B cell (primary cell): ENCODE results near the gene RTF2. TPM values are rescaled to one million over a fixed set of nuclear protein-coding genes. Genes with fewer than 3 reads are reported as not detected.
A peak's percentile ranks its signal among the peaks of the same experiment; 100 is the strongest.

Experiments
- ATAC-seq: fragments of 200-7000 bp; cut with Tn5 transposase; one replicate; pipeline ENCODE4 v1.10.0; 2021; ENCODE audit warnings: low read depth, mild to moderate bottlenecking, moderate number of reproducible peaks, moderate library complexity
- CTCF ChIA-PET: fragments of 350-600 bp; sonication (Branson Sonifier 250); formaldehyde crosslinking; loops from one replicate; lab custom pipeline; 2021; ENCODE audit warnings: antibody characterized with exemption, inconsistent platforms; lab: Charles Lee
- POLR2A ChIA-PET: fragments of 350-600 bp; sonication (Branson Sonifier 250); formaldehyde crosslinking; loops from one replicate; lab custom pipeline; 2021; ENCODE audit warnings: antibody characterized with exemption; lab: Charles Lee
- DNase-seq: peaks from one replicate; pipeline ENCODE4 v3.0.0; 2013
- H2AFZ ChIP-seq: 2 replicates; pipeline ENCODE4 v1.6.1; 2012; ENCODE audit warnings: mild to moderate bottlenecking, low read depth, low read length; ENCODE audit not compliant: insufficient read depth, poor library complexity, severe bottlenecking
- H3K27ac ChIP-seq, 2 donors: 1 replicate in 1 of 2; 2 replicates in 1 of 2; pipeline ENCODE4 v1.5.1; 2012 to 2013; ENCODE audit warnings: low read length in 2 of 2, mild to moderate bottlenecking in 2 of 2, moderate library complexity in 1 of 2
- H3K27me3 ChIP-seq, 4 experiments: fragments of 200-600 bp in 1 of 4; sonication (generic) in 1 of 4; replicated peaks in 1 of 4; 1 replicate in 2 of 4; 2 replicates in 2 of 4; pipeline versions ENCODE4 v1.6.1 to v1.7.0; 2013 to 2016; ENCODE audit warnings: low read length in 3 of 4, mild to moderate bottlenecking in 2 of 4, mixed read lengths in 1 of 4, moderate library complexity in 1 of 4; ENCODE audit not compliant: insufficient read depth in 4 of 4, control insufficient read depth in 3 of 4; ENCODE audit errors: control extremely low read depth in 1 of 4
- H3K36me3 ChIP-seq, 2 experiments: replicated peaks in 1 of 2; 1 replicate in 1 of 2; 2 replicates in 1 of 2; pipeline versions ENCODE4 v1.6.1 to v1.7.1; 2013; ENCODE audit warnings: low read length in 1 of 2; ENCODE audit not compliant: insufficient read depth in 2 of 2, control insufficient read depth in 1 of 2; ENCODE audit errors: control extremely low read depth in 1 of 2, extremely low read depth in 1 of 2
- H3K4me1 ChIP-seq, 2 donors: fragments of 200-600 bp in 1 of 2; sonication (generic) in 1 of 2; 1 replicate in 1 of 2; 2 replicates in 1 of 2; pipeline versions ENCODE4 v1.5.1 to v1.6.1; 2013 to 2017; ENCODE audit warnings: low read length in 2 of 2; ENCODE audit not compliant: control insufficient read depth in 2 of 2, insufficient read depth in 2 of 2
- H3K4me2 ChIP-seq: replicated peaks from 2 replicates; pipeline ENCODE3; 2012; ENCODE audit warnings: mild to moderate bottlenecking, low read depth, low read length; ENCODE audit not compliant: poor library complexity, severe bottlenecking
- H3K4me3 ChIP-seq, 5 experiments: fragments of 200-600 bp in 1 of 5; sonication (generic) in 1 of 5; 1 replicate in 3 of 5; 2 replicates in 2 of 5; pipeline versions ENCODE4 v1.5.1 to v1.7.0; 2011 to 2016; ENCODE audit warnings: low read length in 4 of 5, mild to moderate bottlenecking in 4 of 5, low read depth in 2 of 5, control low read depth in 1 of 5, moderate library complexity in 1 of 5; ENCODE audit not compliant: insufficient read depth in 1 of 5; ENCODE audit errors: control extremely low read depth in 1 of 5, extremely low read depth in 1 of 5
- H3K79me2 ChIP-seq: fragments of 200-600 bp; sonication (generic); one replicate; pipeline ENCODE4 v1.6.0; 2016; ENCODE audit warnings: low read length; ENCODE audit not compliant: control insufficient read depth, insufficient read depth
- H3K9ac ChIP-seq: fragments of 200-600 bp; sonication (generic); 2 replicates; pipeline ENCODE4 v1.6.1; 2017; ENCODE audit warnings: mild to moderate bottlenecking, low read length, moderate library complexity
- H3K9me3 ChIP-seq, 3 donors: one replicate each; pipeline versions ENCODE4 v1.6.1 to v1.7.1; 2013; ENCODE audit warnings: low read length in 2 of 3; ENCODE audit not compliant: control insufficient read depth in 2 of 3, insufficient read depth in 1 of 3; ENCODE audit errors: control extremely low read depth in 1 of 3
- H4K20me1 ChIP-seq: 2 replicates; pipeline ENCODE4 v1.6.0; 2012; ENCODE audit warnings: mild to moderate bottlenecking, low read length; ENCODE audit not compliant: insufficient read depth, control insufficient read depth, poor library complexity, severe bottlenecking
- H3K27ac Mint-ChIP-seq: one replicate; pipeline ENCODE4 v1.8.0; 2021; ENCODE audit warnings: mixed read lengths
- H3K27me3 Mint-ChIP-seq: one replicate; pipeline ENCODE4 v1.8.0; 2021; ENCODE audit warnings: mixed read lengths
- H3K4me1 Mint-ChIP-seq: one replicate; pipeline ENCODE4 v1.8.0; 2021; ENCODE audit warnings: mixed read lengths
- H3K4me3 Mint-ChIP-seq: one replicate; pipeline ENCODE4 v1.8.0; 2021; ENCODE audit warnings: mixed read lengths
- H3K9me3 Mint-ChIP-seq: one replicate; pipeline ENCODE4 v1.8.0; 2022; ENCODE audit warnings: mixed read lengths; ENCODE audit not compliant: insufficient read depth
- CTCF ChIP-seq: fragments of 200-600 bp; IDR thresholded peaks from one replicate; pipeline ENCODE4 v1.8.0; 2022; ENCODE audit warnings: antibody characterized with exemption, mild to moderate bottlenecking
- EZH2 ChIP-seq: IDR thresholded peaks from 2 replicates; pipeline ENCODE4 v1.6.1; 2012; ENCODE audit warnings: borderline replicate concordance, low read depth, mild to moderate bottlenecking, moderate library complexity, low read length; ENCODE audit not compliant: insufficient read depth, poor library complexity, severe bottlenecking
- WGBS: methylation state at CpG from one replicate; pipeline ENCODE4 v1.1.5; 2013; ENCODE audit warnings: missing lambda C conversion rate; ENCODE audit not compliant: insufficient coverage; 5-methylcytosine and 5-hydroxymethylcytosine counted together
- intact Hi-C: fragments of 100-400 bp; cut with micrococcal nuclease; formaldehyde crosslinking; loops from one replicate; pipeline ENCODE4 v1.10.0; 2022
- polyA plus RNA-seq: library from polyadenylated mRNA; depleted of rRNA; stranded (reverse); fragments of >200 nt; gene quantifications from 2 replicates; pipeline ENCODE4 v1.2.3, GENCODE V29; 2012
- total RNA-seq, 2 donors: library from RNA; stranded (reverse); fragments of 120-200 nt in 1 of 2; gene quantifications; 1 replicate in 1 of 2; 2 replicates in 1 of 2; pipeline versions ENCODE4 v1.2.3 to v1.2.4, GENCODE V29; 2013 to 2022

RTF2 gene
- total and polyA plus RNA-seq, 2 donors (not counting 1 experiment from before 2014, with no cell fraction given): 34.6 to 78.4 TPM

- intact Hi-C loops: no loop called here
- CTCF ChIA-PET: no interaction called here
- Histone ChIP-seq H3K4me1 (peaks cover 0 to 6% of the 10 kb centered on the region in 2 donors), H3K9me3 (no peaks in the 10 kb centered on the region), H3K79me2 (no peaks in the 10 kb centered on the region), H3K4me2 (no peak overlapping the region), H4K20me1 (no peaks in the 10 kb centered on the region), H2AFZ (no peak overlapping the region), H3K27me3 (no peaks in the 10 kb centered on the region), H3K36me3 (no peaks in the 10 kb centered on the region), H3K27ac (no peak overlapping the region), H3K9ac (no peak overlapping the region), H3K4me3 (no peak overlapping the region)
- no peak for ATAC-seq
- TF ChIP-seq EZH2: no peak
- TF ChIP-seq CTCF: no peak
- Mint-ChIP-seq H3K4me3 (no peak overlapping the region), H3K9me3 (no peaks in the 10 kb centered on the region), H3K4me1 (peaks cover 8% of the 10 kb centered on the region), H3K27ac (no peak overlapping the region), H3K27me3 (no peaks in the 10 kb centered on the region)
- POLR2A ChIA-PET: no interaction called here
- WGBS: 82% methylated on average over 2 of the region's 8 CpGs
- DNase-seq: no peak
Observed at GRCh38 chr20:56552911-56553629, 84.6 kb downstream of the RTF2 start.

GRCh38 chr20:56554869-56555268, 86.4 kb downstream of the RTF2 start:
- H3K4me1 ChIP-seq: peaks cover 0 to 6% of the 10 kb centered on the region in 2 donors
- no peaks in the 10 kb centered on the region for H3K79me2 ChIP-seq
- H3K9me3 Mint-ChIP-seq: no peaks in the 10 kb centered on the region
- TF ChIP-seq CTCF (no peak), EZH2 (no peak)
- H3K4me1 Mint-ChIP-seq: peaks cover 8% of the 10 kb centered on the region
- H3K27me3 Mint-ChIP-seq: no peaks in the 10 kb centered on the region
- H3K4me3 Mint-ChIP-seq: no peak overlapping the region
- no peaks in the 10 kb centered on the region for H3K27me3 ChIP-seq
- no peaks in the 10 kb centered on the region for H3K9me3 ChIP-seq
- WGBS: 0% methylated on average over 2 of the region's 4 CpGs
- no peak overlapping the region for H3K4me3 ChIP-seq
- H2AFZ ChIP-seq: no peak overlapping the region
- DNase-seq (no peak), ATAC-seq (peak; percentile 31)
- peak overlapping the region; percentile 12 for H3K4me2 ChIP-seq
- ChIA-PET POLR2A (no interaction called here), CTCF (no interaction called here)
- no peaks in the 10 kb centered on the region for H4K20me1 ChIP-seq
- no peaks in the 10 kb centered on the region for H3K36me3 ChIP-seq
- H3K9ac ChIP-seq: no peak overlapping the region
- no peak overlapping the region for H3K27ac Mint-ChIP-seq
- H3K27ac ChIP-seq: no peak overlapping the region
- intact Hi-C loops: no loop called here
